ENCODE measurements around the gene AQP4. TPM values are rescaled to one million over a fixed set of nuclear protein-coding genes. Genes with fewer than 3 reads are reported as not detected.

Gene AQP4
- total RNA-seq, 4 donors from 2014 or later, result 0.23 TPM; not detected in 3

GRCh38 chr18:26902291-26902690, 36.8 kb upstream of the AQP4 start:
- Histone ChIP-seq H3K36me3 (no peaks in the 10 kb centered on the region), H3K4me3 (no peak overlapping the region), H3K9me3 (peaks cover 0 to 4% (median 0%) of the 10 kb centered on the region in 3 donors), H3K27me3 (no peaks in the 10 kb centered on the region), H3K4me1 (no peaks in the 10 kb centered on the region), H3K27ac (no peak overlapping the region)
- intact Hi-C loops (cut with DNase I), result no loop called here
- WGBS, 2 donors, result 87 to 96% methylated on average over 5 of the region's 5 CpGs
- no peak for TF ChIP-seq CTCF (IDR thresholded peaks at IDR 0.05)
- TF ChIP-seq POLR2A (IDR thresholded peaks at IDR 0.05), result no peak
- no peak for DNase-seq

- Histone ChIP-seq H3K9me3 (peaks cover 0 to 4% (median 0%) of the 10 kb centered on the region in 3 donors), H3K27ac (no peak overlapping the region), H3K4me3 (no peak overlapping the region), H3K27me3 (no peaks in the 10 kb centered on the region), H3K4me1 (no peaks in the 10 kb centered on the region), H3K36me3 (no peaks in the 10 kb centered on the region)
- TF ChIP-seq CTCF (IDR thresholded peaks at IDR 0.05) (no peak), POLR2A (IDR thresholded peaks at IDR 0.05) (no peak)
- DNase-seq, result no peak
- intact Hi-C loops (cut with DNase I), result no loop called here
Measured at GRCh38 chr18:26901020-26901419, 35.5 kb upstream of the AQP4 start.

DNA sequence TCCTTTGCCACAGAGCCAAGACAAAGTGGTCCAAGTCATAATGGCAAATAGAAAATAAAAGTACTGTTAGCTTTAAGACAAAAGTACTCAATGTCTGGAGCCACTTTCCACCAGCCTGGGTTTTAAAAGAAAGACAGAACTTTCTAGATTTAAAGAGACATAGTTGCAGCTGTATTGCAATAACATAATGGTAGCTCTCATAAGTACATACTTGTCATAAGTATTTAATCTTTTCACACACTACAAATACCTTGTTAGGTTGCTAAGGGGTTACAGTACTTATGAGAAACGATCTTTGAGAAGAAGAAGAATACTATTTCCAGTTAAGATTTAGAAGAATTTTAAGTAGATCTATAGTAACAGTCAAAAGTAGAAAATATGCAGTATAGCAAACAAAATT, 28.9 kb upstream of the AQP4 start:
- TF ChIP-seq POLR2A (IDR thresholded peaks at IDR 0.05), result no peak
- TF ChIP-seq CTCF (IDR thresholded peaks at IDR 0.05), result no peak
- WGBS, 2 donors, result 20 to 38% methylated on average over 1 of the region's 1 CpG
- Histone ChIP-seq H3K27me3 (no peaks in the 10 kb centered on the region), H3K4me1 (no peaks in the 10 kb centered on the region), H3K4me3 (no peak overlapping the region), H3K36me3 (no peaks in the 10 kb centered on the region), H3K27ac (no peak overlapping the region), H3K9me3 (no peaks in the 10 kb centered on the region)
- intact Hi-C loops (cut with DNase I), result no loop called here
- DNase-seq, result no peak

DNA sequence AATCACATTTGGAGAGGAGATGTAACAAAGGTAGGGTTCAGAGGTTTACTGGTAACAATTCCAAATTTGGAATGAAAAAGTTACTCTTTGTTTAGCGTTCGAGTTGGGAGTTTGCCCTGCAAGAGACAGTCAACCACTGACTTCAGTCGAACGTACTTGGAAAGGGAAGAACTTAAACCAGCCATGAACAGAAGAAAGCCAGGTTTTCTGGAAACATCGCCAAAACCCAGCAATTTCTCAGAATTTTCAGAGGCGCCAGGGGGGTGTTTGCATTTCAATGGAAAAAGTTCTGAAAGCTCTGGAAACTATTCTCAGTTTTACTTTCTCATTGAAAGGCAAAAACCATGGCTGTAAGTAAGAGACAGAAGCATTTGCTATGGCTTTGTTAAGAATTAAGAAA, 28.5 kb upstream of the AQP4 start:
- Histone ChIP-seq H3K4me3 (no peak overlapping the region), H3K9me3 (no peaks in the 10 kb centered on the region), H3K27ac (no peak overlapping the region), H3K27me3 (no peaks in the 10 kb centered on the region), H3K36me3 (no peaks in the 10 kb centered on the region), H3K4me1 (no peaks in the 10 kb centered on the region)
- DNase-seq, result no peak
- TF ChIP-seq CTCF (IDR thresholded peaks at IDR 0.05), result no peak
- no peak for TF ChIP-seq POLR2A (IDR thresholded peaks at IDR 0.05)
- WGBS, 2 donors, result 25 to 36% methylated on average over 6 of the region's 6 CpGs
- intact Hi-C loops (cut with DNase I), result no loop called here

- no peaks in the 10 kb centered on the region for H3K4me1 ChIP-seq
- H3K27ac ChIP-seq, result no peak overlapping the region
- intact Hi-C loops (cut with DNase I), result no loop called here
- no peaks in the 10 kb centered on the region for H3K36me3 ChIP-seq
- no peak for TF ChIP-seq CTCF (IDR thresholded peaks at IDR 0.05)
- H3K4me3 ChIP-seq, result no peak overlapping the region
- 93% methylated on average over 4 of the region's 4 CpGs for WGBS, 2 donors
- no peak for DNase-seq
- no peaks in the 10 kb centered on the region for H3K27me3 ChIP-seq
- no peaks in the 10 kb centered on the region for H3K9me3 ChIP-seq
Measured at GRCh38 chr18:26888259-26888658, 22.8 kb upstream of the AQP4 start.
